PC-3 (cell line): ENCODE measurements around the gene SCMH1. TPM values are rescaled to one million over a fixed set of nuclear protein-coding genes. Genes with fewer than 3 reads are reported as not detected.

Experiments
- ATAC-seq: fragments of 200-7000 bp; cut with Tn5 transposase; 2 replicates; pipeline ENCODE4 v1.9.1; 2020; ENCODE audit warnings: mild to moderate bottlenecking, moderate library complexity
- BruUV-seq: library from RNA; stranded (reverse); fragments of 400-500 nt; replicated peaks from 2 replicates; lab custom pipeline; 2021; lab: Mats Ljungman, UMichigan
- CTCF ChIA-PET: fragments of 300-600 bp; sonication (Branson Sonifier 250); formaldehyde crosslinking; loops from one replicate; lab custom pipeline; 2022; ENCODE audit warnings: antibody characterized with exemption; lab: Charles Lee
- POLR2A ChIA-PET: fragments of 300-600 bp; sonication (Branson Sonifier 250); formaldehyde crosslinking; loops from one replicate; lab custom pipeline; 2022; ENCODE audit warnings: antibody characterized with exemption; ENCODE audit not compliant: unreplicated experiment; lab: Charles Lee
- DNase-seq: peaks from one replicate; pipeline ENCODE4 v3.0.0-alpha.2; 2015
- H2AFZ ChIP-seq: fragments of 300-600 bp; sonication (generic); 2 replicates; pipeline ENCODE4 v1.6.0; 2016; ENCODE audit warnings: antibody characterized with exemption, low read length
- H3F3A ChIP-seq: fragments of 300-600 bp; sonication (generic); one replicate; pipeline ENCODE4 v1.6.0; 2017; ENCODE audit warnings: antibody characterized with exemption, low read length, control low read depth, mild to moderate bottlenecking; ENCODE audit not compliant: unreplicated experiment
- H3K27ac ChIP-seq: fragments of 300-600 bp; sonication (generic); 2 replicates; pipeline ENCODE4 v1.5.1; 2016; ENCODE audit warnings: mild to moderate bottlenecking, low read length
- H3K27me3 ChIP-seq: fragments of 300-600 bp; sonication (generic); 2 replicates; pipeline ENCODE4 v1.6.1; 2016; ENCODE audit warnings: low read length, mixed read lengths
- H3K36me3 ChIP-seq: fragments of 300-600 bp; sonication (generic); 2 replicates; pipeline ENCODE4 v1.6.1; 2016; ENCODE audit warnings: low read depth, mixed run types, low read length, mixed read lengths
- H3K4me1 ChIP-seq: fragments of 300-600 bp; sonication (generic); 2 replicates; pipeline ENCODE4 v1.5.1; 2016; ENCODE audit warnings: low read length; ENCODE audit not compliant: insufficient read depth
- H3K4me2 ChIP-seq: fragments of 300-600 bp; sonication (generic); 2 replicates; pipeline ENCODE4 v1.6.0; 2016; ENCODE audit warnings: low read length
- H3K4me3 ChIP-seq: fragments of 300-600 bp; sonication (generic); 2 replicates; pipeline ENCODE4 v1.5.1; 2016; ENCODE audit warnings: mild to moderate bottlenecking, low read length, mixed read lengths
- H3K79me2 ChIP-seq: fragments of 300-600 bp; sonication (generic); 2 replicates; pipeline ENCODE4 v1.6.1; 2017; ENCODE audit warnings: low read length, mixed read lengths
- H3K9ac ChIP-seq: fragments of 300-600 bp; sonication (generic); 2 replicates; pipeline ENCODE4 v1.6.0; 2016; ENCODE audit warnings: mild to moderate bottlenecking, low read length
- H3K9me2 ChIP-seq: fragments of 300-600 bp; sonication (generic); replicated peaks from 2 replicates; pipeline ENCODE4 v1.6.1; 2016; ENCODE audit warnings: mixed run types, low read length, mixed read lengths
- H3K9me3 ChIP-seq: fragments of 300-600 bp; sonication (generic); 2 replicates; pipeline ENCODE4 v1.6.1; 2016; ENCODE audit warnings: low read length, mixed read lengths
- H4K20me1 ChIP-seq: fragments of 300-600 bp; sonication (generic); 2 replicates; pipeline ENCODE4 v1.6.1; 2016; ENCODE audit warnings: low read length, mixed read lengths
- CTCF ChIP-seq: fragments of 300-600 bp; sonication (generic); conservative IDR thresholded peaks from 2 replicates; pipeline ENCODE4 v1.5.1; 2017; ENCODE audit warnings: antibody characterized with exemption, low read depth, mild to moderate bottlenecking, low read length
- EZH2 ChIP-seq: fragments of 300-600 bp; sonication (generic); IDR thresholded peaks from one replicate; pipeline ENCODE4 v1.6.1; 2017; ENCODE audit warnings: antibody characterized with exemption, mild to moderate bottlenecking, low read length; ENCODE audit not compliant: unreplicated experiment
- EZH2phosphoT487 ChIP-seq: fragments of 300-600 bp; sonication (generic); IDR thresholded peaks from 2 replicates; pipeline ENCODE4 v1.6.1; 2018; ENCODE audit warnings: mild to moderate bottlenecking, antibody characterized with exemption, low read length, borderline replicate concordance
- intact Hi-C: fragments of 100-400 bp; cut with micrococcal nuclease; formaldehyde crosslinking; loops from 2 replicates; pipeline ENCODE4 v1.9.0; 2023
- total RNA-seq: library from RNA; depleted of rRNA; stranded (reverse); fragments of >200 nt; gene quantifications from 2 replicates; pipeline ENCODE4 v1.2.3, GENCODE V29; 2014

The SCMH1 gene
- total RNA-seq, 1 experiment from 2014 or later: 33.6 TPM

GRCh38 chr1:41033272-41033671 lies 208.8 kb downstream of the SCMH1 start:
- ATAC-seq: no peak
- H4K20me1 ChIP-seq: no peaks in the 10 kb centered on the region
- no peaks in the 10 kb centered on the region for H3K79me2 ChIP-seq
- H3K27ac ChIP-seq: no peak overlapping the region
- H3K9me2 ChIP-seq: no peaks in the 10 kb centered on the region
- H3K36me3 ChIP-seq: peaks cover 16% of the 10 kb centered on the region
- intact Hi-C loops: loop anchor here (10.0 kb wide), 1 partner anchor 202 kb away; no protein-coding TSS in a partner anchor
- no peak for DNase-seq
- ChIA-PET CTCF (no interaction called here), POLR2A (no interaction called here)
- no peak overlapping the region for H3K9ac ChIP-seq
- no peaks in the 10 kb centered on the region for H3K4me1 ChIP-seq
- no peak for TF ChIP-seq EZH2
- no peak for TF ChIP-seq CTCF
- TF ChIP-seq EZH2phosphoT487: no peak
- H3K9me3 ChIP-seq: no peaks in the 10 kb centered on the region
- no peak overlapping the region for H3K4me2 ChIP-seq
- no peaks in the 10 kb centered on the region for H3F3A ChIP-seq
- no peak overlapping the region for H2AFZ ChIP-seq
- BruUV-seq: no TSS peak
- no peak overlapping the region for H3K4me3 ChIP-seq
- H3K27me3 ChIP-seq: no peaks in the 10 kb centered on the region

GRCh38 chr1:41032147-41032546 lies 210.0 kb downstream of the SCMH1 start:
- no peak for DNase-seq
- no TSS peak for BruUV-seq
- Histone ChIP-seq H3K36me3 (peaks cover 18% of the 10 kb centered on the region), H3F3A (no peaks in the 10 kb centered on the region), H3K27ac (no peak overlapping the region), H3K9ac (no peak overlapping the region), H3K9me2 (no peaks in the 10 kb centered on the region), H4K20me1 (no peaks in the 10 kb centered on the region), H3K4me3 (no peak overlapping the region), H3K79me2 (no peaks in the 10 kb centered on the region), H2AFZ (no peak overlapping the region), H3K9me3 (no peaks in the 10 kb centered on the region), H3K4me2 (no peak overlapping the region), H3K4me1 (no peaks in the 10 kb centered on the region), H3K27me3 (no peaks in the 10 kb centered on the region)
- TF ChIP-seq EZH2phosphoT487: no peak
- TF ChIP-seq CTCF: no peak
- TF ChIP-seq EZH2: no peak
- POLR2A ChIA-PET: no interaction called here
- CTCF ChIA-PET: no interaction called here
- no peak for ATAC-seq
- intact Hi-C loops: loop anchor here (10.0 kb wide), 1 partner anchor 203 kb away; no protein-coding TSS in a partner anchor

GRCh38 chr1:41030872-41031616 lies 211.1 kb downstream of the SCMH1 start:
- no peak overlapping the region for H3K4me3 ChIP-seq
- ChIA-PET CTCF (no interaction called here), POLR2A (no interaction called here)
- no peaks in the 10 kb centered on the region for H4K20me1 ChIP-seq
- no peak overlapping the region for H2AFZ ChIP-seq
- H3F3A ChIP-seq: no peaks in the 10 kb centered on the region
- no peak for TF ChIP-seq EZH2
- no peak for TF ChIP-seq CTCF
- TF ChIP-seq EZH2phosphoT487: no peak
- H3K4me2 ChIP-seq: no peak overlapping the region
- H3K4me1 ChIP-seq: no peaks in the 10 kb centered on the region
- no TSS peak for BruUV-seq
- no peaks in the 10 kb centered on the region for H3K79me2 ChIP-seq
- H3K9ac ChIP-seq: no peak overlapping the region
- H3K9me3 ChIP-seq: no peaks in the 10 kb centered on the region
- no peak for DNase-seq
- intact Hi-C loops: loop anchor here (10.0 kb wide), 1 partner anchor 204 kb away; no protein-coding TSS in a partner anchor
- ATAC-seq: no peak
- no peaks in the 10 kb centered on the region for H3K27me3 ChIP-seq
- H3K27ac ChIP-seq: no peak overlapping the region
- no peaks in the 10 kb centered on the region for H3K9me2 ChIP-seq
- peaks cover 16% of the 10 kb centered on the region for H3K36me3 ChIP-seq
